Mononuclear cell (primary cell): ENCODE results near the gene SPAAR. TPM values are rescaled to one million over a fixed set of nuclear protein-coding genes. Genes with fewer than 3 reads are reported as not detected.
"Not testable (repeated sequence)": the region's sequence is repeated elsewhere in the genome, so short reads cannot be mapped to it uniquely, and the experiment has no call there.

Source experiments
- H3K27me3 ChIP-seq: 2 replicates; pipeline ENCODE4 v1.6.0; 2011; ENCODE audit warnings: low read length, control low read depth; ENCODE audit not compliant: insufficient read depth
- H3K4me1 ChIP-seq: 2 replicates; pipeline ENCODE4 v1.5.1; 2011; ENCODE audit warnings: mild to moderate bottlenecking, low read length, control low read depth; ENCODE audit not compliant: insufficient read depth
- H3K4me3 ChIP-seq: 2 replicates; pipeline ENCODE4 v1.5.1; 2011; ENCODE audit warnings: mild to moderate bottlenecking, low read length, moderate library complexity
- H3K9me3 ChIP-seq: 2 replicates; pipeline ENCODE4 v1.5.1; 2011; ENCODE audit warnings: low read depth, mild to moderate bottlenecking, control low read depth, low read length
- total RNA-seq: library from RNA; depleted of rRNA; stranded (reverse); fragments of >200 nt; gene quantifications from one replicate; pipeline ENCODE4 v1.2.3, GENCODE V29; 2012

The SPAAR gene
- total RNA-seq, 1 donor = not detected

DNA sequence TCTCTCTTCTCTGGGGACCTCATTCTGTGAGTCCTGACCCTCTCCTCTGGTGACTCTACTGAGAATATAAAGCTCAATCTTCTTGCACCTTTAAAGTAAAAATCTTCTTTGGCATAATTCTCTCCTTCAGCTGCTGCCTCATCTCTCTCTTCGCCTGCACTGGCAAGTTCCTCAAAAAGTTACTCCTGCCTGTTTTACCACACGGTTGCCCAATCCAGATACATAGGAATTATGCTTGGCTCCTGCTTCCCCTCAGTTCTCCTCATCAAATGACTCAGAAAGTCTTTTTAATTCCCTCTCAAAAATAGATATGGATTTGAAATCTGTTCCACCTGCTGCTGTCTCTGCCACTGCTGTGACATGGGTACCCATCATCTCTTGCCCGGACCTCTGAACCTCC, 17.6 kb upstream of the SPAAR start:
- peaks cover 10% of the 10 kb centered on the region for H3K4me1 ChIP-seq
- peaks cover 14% of the 10 kb centered on the region for H3K27me3 ChIP-seq
- H3K4me3 ChIP-seq = no peak overlapping the region
- H3K9me3 ChIP-seq = no peaks in the 10 kb centered on the region

GRCh38 chr9:35892051-35892450, 17.2 kb upstream of the SPAAR start:
- Histone ChIP-seq H3K27me3 (peaks cover 14% of the 10 kb centered on the region), H3K4me3 (no peak overlapping the region), H3K9me3 (no peaks in the 10 kb centered on the region), H3K4me1 (peaks cover 10% of the 10 kb centered on the region)

GRCh38 chr9:35896570-35896969, 12.7 kb upstream of the SPAAR start:
- H3K27me3 ChIP-seq = peaks cover 21% of the 10 kb centered on the region
- H3K4me1 ChIP-seq = peaks cover 7% of the 10 kb centered on the region
- no peak overlapping the region for H3K4me3 ChIP-seq
- no peaks in the 10 kb centered on the region for H3K9me3 ChIP-seq

DNA sequence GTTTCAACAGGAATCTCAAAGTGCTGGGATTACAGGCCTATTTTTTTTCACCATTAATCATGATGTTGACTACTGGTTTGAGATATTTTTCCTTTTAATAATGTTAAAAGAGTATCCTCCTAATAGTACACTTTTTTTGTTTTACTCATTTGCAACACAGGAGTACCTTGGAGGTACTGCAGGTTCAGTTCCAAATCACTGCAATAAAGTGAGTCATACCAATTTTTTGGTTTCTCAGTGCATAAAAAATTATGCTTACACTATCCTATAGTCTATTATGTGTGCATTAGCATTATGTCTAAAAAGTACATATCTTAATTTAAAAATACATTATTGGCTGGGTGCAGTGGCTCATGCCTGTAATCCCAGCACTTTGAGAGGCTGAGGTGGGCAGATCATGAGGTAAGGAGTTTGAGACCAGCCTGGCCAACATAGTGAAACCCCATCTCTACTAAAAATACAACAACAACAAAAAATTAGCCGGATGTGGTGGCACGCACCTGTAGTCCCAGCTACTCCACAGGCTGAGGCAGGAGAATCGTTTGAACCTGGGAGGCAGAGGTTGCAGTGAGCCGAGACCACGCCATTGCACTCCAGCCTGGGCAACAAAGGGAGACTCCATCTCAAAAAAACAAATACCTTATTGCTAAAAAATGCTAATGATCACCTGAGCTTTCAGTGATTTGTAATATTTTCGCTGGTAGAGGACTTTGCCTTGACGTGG, 11.8 kb upstream of the SPAAR start:
- H3K4me1 ChIP-seq, H3K9me3 ChIP-seq, H3K4me3 ChIP-seq: not testable (repeated sequence)
- peaks cover 21% of the 10 kb centered on the region for H3K27me3 ChIP-seq

DNA sequence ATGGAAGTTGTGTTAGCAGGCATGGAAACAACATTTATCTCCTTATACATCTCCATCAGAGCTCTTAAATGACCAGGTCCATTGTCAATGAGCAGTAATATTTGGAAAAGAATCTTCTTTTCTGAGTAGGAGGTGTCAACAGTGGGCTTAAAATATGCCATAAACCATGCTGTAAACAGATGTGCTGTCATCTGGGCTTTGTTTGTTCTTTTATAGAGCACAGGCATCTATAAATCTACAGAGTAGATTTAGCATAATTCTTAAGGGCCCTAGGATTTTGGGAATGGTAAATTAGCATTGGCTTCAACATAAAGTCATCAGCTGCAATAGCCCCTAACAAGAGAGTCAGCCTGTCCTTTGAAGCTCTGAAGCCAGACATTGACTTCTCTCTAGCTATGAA, 11.0 kb upstream of the SPAAR start:
- no peak overlapping the region for H3K4me3 ChIP-seq
- no peaks in the 10 kb centered on the region for H3K9me3 ChIP-seq
- H3K27me3 ChIP-seq = peaks cover 19% of the 10 kb centered on the region
- H3K4me1 ChIP-seq = no peaks in the 10 kb centered on the region

DNA sequence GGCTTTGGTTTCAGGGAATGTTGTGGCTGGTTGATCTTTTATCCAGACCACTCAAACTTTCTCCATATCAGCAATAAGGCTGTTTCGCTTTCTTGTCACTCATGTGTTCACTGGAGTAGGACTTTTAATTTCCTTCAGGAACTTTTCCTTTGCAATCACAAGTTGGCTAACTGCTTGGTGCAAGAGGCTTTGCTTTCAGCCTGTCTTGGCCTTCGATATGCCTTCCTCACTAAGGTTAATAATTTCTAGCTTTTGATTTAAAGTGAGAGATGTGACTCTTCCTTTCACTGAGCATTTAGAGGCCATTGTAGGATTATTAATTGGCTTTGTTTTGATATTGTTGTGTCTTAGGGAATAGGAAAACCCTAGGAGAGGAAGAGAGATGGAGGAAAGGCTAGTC, 10.3 kb upstream of the SPAAR start:
- Histone ChIP-seq H3K27me3 (peaks cover 18% of the 10 kb centered on the region), H3K9me3 (no peaks in the 10 kb centered on the region), H3K4me3 (no peak overlapping the region), H3K4me1 (no peaks in the 10 kb centered on the region)

GRCh38 chr9:35903049-35903448, 6.2 kb upstream of the SPAAR start:
- Histone ChIP-seq H3K27me3 (peaks cover 18% of the 10 kb centered on the region), H3K4me3 (no peak overlapping the region), H3K9me3 (no peaks in the 10 kb centered on the region), H3K4me1 (peaks cover 9% of the 10 kb centered on the region)

DNA sequence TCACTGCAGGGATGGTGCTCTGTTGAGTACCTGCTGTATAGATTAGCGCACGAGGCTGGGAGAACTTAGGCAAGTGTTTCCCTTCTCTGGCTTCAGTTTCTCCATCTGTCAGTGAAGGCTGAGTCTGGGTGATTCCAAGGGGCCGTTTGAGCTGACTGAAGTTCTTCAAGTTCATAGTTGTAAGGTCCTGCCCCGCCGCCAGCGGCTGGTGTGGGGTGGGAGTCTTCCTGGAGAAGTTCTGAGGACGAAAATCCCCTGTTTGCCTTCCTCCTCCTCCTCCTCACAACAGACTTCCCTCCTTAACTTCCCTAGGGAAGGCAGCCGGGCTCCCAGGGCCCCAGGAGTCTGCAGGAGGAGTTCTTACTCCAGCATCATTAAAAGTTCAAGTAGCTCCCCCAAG, 5.0 kb upstream of the SPAAR start:
- H3K9me3 ChIP-seq = no peaks in the 10 kb centered on the region
- H3K4me1 ChIP-seq = peaks cover 21% of the 10 kb centered on the region
- peaks cover 14% of the 10 kb centered on the region for H3K27me3 ChIP-seq
- no peak overlapping the region for H3K4me3 ChIP-seq

DNA sequence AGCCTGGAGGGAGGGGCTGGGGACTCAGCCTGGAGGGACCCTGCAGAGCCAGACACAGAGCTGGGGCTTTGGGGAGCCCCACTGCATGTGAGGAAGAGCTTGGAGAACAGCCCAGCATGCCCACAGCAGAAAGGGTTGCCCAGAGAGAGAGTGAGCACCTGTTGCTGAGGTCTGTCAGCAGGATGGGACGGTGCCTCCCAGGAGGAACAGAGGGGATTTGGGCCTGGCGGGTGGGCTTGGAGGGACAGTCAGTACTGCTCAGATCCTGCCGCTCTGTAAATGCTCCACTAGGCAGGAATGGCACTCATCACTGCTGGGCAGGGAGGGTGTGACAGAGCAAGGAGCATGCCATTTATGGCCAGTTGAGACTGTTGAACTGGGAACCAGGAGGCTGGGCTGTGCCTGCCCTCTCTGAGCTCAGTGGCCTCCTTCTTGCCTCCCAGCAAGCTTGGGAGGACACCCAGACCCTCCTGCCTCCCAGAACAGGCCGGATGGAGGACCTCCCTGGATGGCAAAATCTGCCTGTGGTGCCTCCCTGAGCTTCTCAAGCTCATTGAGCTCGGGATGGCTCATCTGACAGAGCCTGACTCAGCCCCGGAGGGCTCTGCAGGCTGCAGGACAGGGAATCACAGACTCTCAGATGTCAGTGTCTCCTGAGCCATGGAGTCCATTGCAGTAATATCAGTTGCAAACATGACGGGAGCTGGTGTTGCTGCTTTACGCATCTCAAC, 4.1 kb upstream of the SPAAR start:
- peaks cover 30% of the 10 kb centered on the region for H3K4me1 ChIP-seq
- H3K4me3 ChIP-seq = no peak overlapping the region
- H3K9me3 ChIP-seq = no peaks in the 10 kb centered on the region
- H3K27me3 ChIP-seq = peaks cover 13% of the 10 kb centered on the region

DNA sequence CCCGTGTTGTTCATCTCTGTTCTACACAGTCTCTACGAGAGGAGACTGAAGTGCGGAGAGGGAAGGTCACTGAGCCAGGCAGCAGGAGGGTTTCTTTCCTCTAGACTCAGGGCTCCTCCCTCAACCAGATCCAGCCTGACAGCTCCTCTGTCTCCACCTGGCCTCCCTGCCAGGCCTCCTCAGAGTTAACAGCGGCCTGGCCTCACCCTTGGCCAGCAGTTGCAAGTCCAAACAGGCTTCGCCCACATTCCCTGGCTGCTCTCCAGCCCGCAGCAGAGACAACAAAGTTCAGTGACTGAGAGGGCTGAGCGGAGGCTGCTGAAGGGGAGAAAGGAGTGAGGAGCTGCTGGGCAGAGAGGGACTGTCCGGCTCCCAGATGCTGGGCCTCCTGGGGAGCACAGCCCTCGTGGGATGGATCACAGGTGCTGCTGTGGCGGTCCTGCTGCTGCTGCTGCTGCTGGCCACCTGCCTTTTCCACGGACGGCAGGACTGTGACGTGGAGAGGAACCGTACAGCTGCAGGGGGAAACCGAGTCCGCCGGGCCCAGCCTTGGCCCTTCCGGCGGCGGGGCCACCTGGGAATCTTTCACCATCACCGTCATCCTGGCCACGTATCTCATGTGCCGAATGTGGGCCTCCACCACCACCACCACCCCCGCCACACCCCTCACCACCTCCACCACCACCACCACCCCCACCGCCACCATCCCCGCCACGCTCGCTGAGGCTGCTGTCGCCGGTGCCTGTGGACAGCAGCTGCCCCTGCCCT, 3.2 kb upstream of the SPAAR start, which contains the start of gene HRCT1:
Gene HRCT1 (plus strand): TSS at position 291 of the 768 bp plus-strand sequence. CDS start 86 bp downstream, at position 377.
- peaks cover 7% of the 10 kb centered on the region for H3K27me3 ChIP-seq
- peaks cover 38% of the 10 kb centered on the region for H3K4me1 ChIP-seq
- no peak within 1 kb of the TSS for H3K4me3 ChIP-seq
- H3K9me3 ChIP-seq = no peaks in the 10 kb centered on the region

DNA sequence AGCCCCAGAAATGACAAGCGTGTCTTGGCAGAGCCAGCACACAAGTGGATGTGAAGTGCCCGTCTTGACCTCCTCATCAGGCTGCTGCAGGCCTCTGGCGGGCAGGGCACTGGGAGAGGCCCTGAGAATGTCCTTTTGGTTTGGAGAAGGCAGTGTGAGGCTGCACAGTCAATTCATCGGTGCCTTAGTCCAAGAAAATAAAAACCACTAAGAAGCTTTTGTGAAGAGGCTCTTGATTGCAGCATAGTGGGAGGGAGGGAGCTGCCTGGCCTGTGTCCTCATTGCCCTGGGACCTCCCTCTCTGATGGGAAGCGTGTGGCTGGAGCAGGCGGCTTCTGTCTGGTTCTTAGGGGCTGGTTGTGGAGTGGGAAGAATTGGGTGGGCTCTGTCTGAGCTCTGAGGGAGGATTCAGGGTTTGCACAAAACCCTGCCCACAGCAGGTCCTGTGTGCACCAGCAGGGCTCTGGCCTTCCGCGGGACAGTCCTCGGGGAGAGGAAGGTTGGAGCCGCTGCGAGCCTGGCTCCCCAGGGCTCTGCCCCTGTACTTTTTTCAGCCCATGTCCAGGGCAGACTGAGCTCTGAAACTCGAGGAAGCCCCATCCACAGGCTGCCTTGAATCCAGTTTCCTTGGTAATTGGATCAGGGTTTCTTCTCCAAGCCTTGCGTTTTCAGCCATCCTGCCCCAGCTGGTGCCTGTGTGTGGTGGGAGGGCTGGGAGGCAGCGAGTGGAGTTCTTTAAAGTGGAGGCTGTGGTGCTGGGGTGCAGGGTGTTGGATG, 2.2 kb upstream of the SPAAR start:
- H3K27me3 ChIP-seq = peaks cover 6% of the 10 kb centered on the region
- no peaks in the 10 kb centered on the region for H3K9me3 ChIP-seq
- H3K4me1 ChIP-seq = peaks cover 46% of the 10 kb centered on the region
- no peak overlapping the region for H3K4me3 ChIP-seq

GRCh38 chr9:35907711-35908503, 1.4 kb upstream of the SPAAR start:
- Histone ChIP-seq H3K27me3 (no peaks in the 10 kb centered on the region), H3K4me3 (no peak overlapping the region), H3K9me3 (no peaks in the 10 kb centered on the region), H3K4me1 (peaks cover 46% of the 10 kb centered on the region)

GRCh38 chr9:35908504-35909125, 675 bp upstream of the SPAAR start:
- Histone ChIP-seq H3K4me1 (peaks cover 46% of the 10 kb centered on the region), H3K4me3 (no peak overlapping the region), H3K9me3 (no peaks in the 10 kb centered on the region)

More at GRCh38 chr9:35908504-35909125, 675 bp upstream of the SPAAR start:
- H3K27me3 ChIP-seq = no peaks in the 10 kb centered on the region
